Glomerular endothelial cell (primary cell): ENCODE results near the gene LZTS2. TPM values are rescaled to one million over a fixed set of nuclear protein-coding genes. Genes with fewer than 3 reads are reported as not detected.

Source experiments
- DNase-seq: peaks from one replicate; pipeline ENCODE4 v3.0.0-alpha.2; 2011; ENCODE audit warnings: low read depth, low spot score; ENCODE audit errors: extremely low read depth
- total RNA-seq: library from RNA; depleted of rRNA; stranded (reverse); fragments of >200 nt; gene quantifications from 2 replicates; pipeline ENCODE4 v1.2.3, GENCODE V29; 2015

Gene LZTS2
- total RNA-seq, 1 donor from 2014 or later: 109 TPM

DNA sequence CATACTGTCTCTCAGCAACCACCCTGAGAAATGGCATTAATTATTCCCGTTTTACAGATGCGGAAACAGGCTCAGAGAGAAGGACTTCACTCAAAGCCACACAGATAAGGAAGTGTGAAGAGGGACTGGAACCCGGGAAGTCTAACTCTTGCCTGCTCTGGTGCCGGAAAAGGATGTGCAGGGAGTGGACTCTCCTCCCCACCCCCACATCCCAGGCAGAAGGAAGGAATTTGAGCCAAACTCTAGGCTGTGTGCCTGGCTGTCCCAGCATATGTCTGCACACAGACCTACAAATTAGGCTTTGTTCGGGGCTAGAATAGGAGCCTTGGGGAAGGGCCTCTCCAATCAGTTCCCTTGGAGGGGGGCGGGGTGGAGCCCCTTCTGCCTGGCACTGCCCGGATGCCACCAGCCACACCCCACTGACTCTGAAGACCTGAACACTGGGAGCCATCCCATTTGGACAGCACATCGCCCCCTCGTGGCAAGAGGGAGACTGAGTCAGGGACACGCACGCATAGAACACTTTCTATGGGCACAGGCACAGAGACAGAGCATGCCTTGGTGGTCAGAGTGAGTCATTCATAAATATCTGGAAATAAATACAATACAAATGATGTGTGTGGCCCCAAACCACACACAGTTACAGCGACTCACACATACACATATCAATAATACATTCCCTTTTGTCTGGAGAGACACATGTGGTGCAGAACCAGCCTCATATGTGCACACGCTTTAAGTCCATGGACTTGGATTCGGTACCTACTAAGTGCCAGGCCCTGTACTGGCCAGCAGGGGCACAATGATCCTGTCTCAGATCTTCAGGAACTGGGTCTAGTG is 13.1 kb downstream of the LZTS2 start:
- DNase-seq: peak; percentile 84

GRCh38 chr10:101013365-101013825 is 13.8 kb downstream of the LZTS2 start:
- DNase-seq: no peak

DNA sequence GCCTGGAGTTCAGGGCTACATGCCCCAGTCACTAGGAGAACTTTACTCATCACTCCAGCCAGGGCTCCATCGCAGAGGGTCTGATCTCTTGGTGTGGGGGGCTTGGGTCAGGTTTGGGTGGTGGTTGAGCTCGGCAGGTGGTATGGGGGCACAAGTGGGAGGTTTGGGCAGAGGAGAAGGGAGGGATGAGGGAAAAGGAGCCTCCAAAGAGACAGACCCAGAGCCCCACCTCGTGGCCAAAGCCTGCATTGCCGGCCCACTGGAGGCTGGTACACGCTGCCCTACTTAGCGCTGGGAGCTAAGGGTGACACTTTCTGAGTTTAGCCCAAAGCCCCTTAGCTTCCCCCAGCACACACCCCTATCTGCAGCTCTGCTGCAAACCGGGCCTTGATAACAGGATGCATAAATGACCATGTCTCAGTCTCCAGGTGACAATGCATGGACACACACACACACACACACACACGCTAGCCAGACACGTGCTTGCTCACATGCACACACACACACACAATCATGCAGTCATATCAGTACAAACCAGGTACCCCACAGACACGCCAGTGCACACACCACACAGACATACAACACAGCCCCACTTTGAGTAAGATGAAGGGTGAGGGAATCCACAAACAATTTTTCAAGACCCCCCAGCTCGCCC is 14.7 kb downstream of the LZTS2 start:
- DNase-seq: no peak

DNA sequence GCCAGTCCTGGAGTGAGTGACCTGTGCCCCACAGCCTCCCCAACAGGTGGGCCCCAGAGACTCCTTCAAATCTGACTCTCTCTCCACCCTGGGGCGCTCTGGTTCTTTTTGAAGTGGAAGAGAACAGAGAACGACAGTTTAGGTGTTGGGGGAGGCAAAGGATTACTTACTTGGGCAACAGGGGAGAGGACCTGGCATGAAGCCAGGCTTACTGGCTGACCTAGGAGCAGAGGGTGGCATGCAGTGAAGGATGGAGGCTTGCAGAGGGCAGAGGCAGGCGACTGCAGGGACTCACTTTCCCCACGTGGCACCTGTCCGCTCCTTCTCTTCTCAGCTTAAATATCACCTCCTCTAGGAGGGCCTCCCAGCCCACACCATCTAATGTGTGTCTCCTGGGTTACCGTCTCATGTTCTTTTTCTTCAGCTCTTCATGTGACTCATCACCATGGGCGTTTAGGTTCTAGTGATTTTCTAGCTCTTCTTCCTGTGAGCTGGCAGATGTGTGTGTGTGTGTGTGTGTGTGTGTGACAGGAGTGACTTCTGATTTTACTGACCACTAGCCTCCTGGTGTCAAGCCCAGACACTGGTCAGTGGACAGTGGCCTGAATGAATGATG is 15.5 kb downstream of the LZTS2 start:
- DNase-seq: no peak

DNA sequence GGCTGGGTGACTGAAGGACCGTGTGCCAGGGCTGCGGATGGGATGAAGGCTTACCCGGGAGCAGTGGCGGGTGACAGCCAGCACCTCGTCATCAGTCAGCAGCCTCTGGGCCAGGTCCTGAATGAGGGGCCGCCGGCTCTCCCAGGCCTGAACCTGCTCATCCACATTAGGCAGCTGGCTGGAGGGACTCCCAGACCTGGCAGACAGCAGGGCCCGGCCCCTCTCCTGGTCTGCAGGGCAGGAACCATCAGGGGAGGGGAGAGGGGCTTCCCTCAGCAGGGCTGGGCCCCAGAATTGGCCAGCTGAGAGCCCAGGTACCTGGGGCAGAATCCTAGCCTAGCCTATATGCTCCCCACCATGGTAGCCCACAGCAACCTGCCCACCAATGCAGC is 16.0 kb downstream of the LZTS2 start:
- no peak for DNase-seq

DNA sequence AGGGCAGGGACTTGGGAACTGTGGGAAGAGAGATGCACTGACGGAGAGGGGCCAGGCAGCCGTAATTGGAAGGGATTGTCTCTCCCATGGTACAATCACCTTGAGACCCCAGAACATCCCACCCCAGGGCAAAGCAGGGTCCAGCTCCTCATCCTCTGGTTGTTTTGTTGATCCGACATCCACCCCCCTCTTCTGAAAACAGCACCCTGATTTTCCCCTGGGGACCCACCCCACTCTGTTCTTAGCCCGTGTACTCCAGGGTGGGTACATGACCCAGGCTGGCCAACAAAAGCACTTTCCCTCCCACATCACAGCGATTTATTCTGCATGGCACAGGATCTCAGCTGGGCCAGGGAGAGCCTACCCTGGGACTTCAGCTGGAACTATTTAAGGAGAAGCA is 17.2 kb downstream of the LZTS2 start:
- no peak for DNase-seq

DNA sequence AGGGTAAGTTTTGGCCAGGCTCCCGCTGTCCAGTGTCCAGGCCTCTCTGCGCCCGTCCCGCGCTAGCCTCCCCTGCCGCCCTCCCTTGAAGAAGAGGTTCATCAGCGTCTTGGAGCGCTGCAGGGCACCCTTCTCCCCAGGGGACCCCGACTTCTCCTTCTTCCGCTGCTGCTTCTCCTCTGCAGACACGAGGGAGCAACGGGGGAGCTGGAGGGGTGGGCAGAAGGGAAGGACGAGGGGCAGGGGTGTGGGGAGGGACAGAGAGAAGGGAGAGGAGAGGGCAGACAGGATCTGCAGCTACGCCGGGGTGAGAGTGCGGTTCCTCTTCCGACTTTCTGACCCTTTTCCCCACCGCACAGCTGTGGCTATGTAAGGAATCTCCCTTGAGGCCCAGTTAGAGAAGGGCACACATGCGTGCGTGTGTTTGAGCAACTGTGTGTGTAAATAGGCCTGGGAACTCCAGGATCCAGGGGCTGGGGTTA is 18.6 kb downstream of the LZTS2 start:
- DNase-seq: no peak

DNA sequence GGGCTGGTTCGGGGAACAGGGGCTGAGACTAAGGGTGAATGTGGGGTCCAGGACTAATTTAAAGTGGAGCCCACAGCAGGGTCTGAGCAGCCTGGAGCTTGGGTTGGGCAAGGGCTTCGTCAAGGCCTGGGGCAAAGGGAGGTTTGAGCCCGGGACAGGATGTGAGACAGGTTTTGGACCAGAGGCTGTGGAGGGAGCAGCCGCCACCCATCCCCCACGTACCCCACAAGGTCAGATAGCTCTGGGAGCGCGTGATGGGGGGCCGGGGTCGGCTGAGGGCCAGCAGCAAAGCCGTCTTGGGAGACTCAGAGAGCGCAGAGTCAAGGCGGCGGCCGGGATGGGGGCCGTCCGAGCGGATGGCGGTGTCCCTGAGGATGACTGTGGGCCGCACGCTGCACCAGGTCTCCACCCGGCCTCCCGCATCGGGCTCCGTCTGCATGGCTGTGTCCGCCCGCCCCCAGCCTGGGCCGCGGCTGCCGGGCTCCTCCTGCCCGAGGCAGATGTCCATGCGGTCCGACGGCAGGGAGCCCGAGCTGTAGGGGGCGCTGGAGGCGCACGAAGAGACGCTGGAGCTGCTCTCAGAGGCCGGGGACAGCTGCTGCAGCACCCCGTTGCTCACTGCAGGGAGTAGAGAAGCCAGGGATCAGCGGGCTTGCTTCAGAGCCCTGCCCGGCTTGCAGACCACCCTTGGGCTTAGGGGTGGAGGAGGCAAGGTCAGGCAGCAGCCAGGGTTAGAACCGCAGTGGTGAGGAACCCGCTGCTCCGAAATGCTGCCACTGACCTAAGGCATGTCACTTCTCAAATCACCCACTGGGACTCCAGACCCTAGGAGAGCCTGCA is 19.2 kb downstream of the LZTS2 start:
- DNase-seq: no peak

DNA sequence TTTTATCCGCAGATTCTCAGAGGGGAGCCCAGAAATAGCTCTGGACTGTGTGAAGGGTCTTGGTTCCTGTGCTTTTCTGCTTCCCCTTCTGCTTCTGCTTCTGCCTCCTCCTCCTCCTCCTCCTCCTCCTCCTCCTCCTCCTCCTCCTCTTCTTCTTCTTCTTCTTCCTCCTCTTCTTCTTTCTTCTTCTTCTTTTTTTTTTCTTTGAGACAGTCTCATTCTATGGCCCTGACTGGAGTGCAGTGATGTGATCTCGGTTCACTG is 19.8 kb downstream of the LZTS2 start:
- no peak for DNase-seq

DNA sequence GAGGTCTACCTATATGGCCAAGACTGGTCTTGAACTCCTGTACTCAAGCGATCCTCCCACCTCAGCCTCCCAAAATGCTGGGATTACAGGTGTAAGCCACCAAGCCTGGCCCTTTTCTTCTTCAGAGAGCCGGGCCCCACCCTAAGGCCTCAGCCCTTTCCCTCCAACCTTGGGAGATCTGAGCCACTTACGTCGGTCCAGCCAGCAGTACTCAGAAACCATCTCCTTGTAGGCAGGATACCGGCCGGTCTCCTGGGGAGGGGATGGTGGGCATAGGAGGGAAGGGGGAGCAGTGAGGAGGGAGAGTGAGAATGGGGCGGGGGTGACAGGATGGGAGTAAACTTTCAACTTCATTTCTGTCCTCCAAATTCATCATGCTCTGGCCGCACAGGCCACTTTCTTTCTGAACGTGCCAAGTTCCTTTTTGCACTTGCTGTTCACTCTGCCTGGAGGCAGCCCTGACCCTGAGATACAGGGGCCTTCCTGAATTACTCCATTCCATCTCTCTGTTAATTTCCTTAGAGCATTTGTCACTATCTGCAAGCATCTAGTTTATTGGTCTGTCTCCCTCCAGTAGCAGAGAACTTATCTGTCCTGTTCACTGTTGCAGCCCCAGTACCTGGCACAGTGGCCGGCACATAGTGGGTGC is 20.9 kb downstream of the LZTS2 start:
- no peak for DNase-seq

- no peak for DNase-seq
Observed at GRCh38 chr10:101021239-101021638, 21.6 kb downstream of the LZTS2 start.

- DNase-seq: no peak
Observed at GRCh38 chr10:101021692-101022251, 22.2 kb downstream of the LZTS2 start.

GRCh38 chr10:101022967-101023705 is 23.5 kb downstream of the LZTS2 start:
- no peak for DNase-seq

DNA sequence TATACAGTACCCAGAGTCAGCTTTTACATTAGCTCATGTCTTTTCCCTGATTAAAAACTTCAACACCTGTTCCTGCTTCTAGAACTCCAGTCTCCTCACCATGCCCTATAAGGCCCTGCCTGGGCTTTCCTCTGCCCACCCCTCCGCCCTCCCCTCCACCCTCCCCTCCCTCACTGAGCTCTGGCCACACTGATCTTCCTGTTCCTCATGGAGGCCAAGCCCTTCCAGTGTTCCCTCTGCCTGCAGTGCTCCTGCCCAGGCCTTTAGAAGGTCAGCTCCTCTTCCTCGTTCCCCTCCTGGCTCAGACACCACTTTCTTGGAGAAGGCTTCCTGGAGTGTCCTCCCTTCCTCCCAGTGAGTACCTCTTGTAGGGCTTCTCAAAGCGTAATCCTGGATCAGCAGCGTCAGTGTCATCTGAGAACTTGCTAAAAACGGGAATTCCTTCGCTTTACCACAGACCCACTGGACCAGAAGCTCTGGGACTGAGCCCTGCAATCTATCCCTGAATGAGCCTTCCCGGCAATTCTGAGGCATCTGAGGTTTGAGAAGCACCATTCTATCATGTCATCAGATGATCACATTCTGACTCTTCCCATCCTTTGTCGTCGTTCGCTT is 27.6 kb downstream of the LZTS2 start:
- no peak for DNase-seq

- no peak for DNase-seq
Observed at GRCh38 chr10:101028446-101029337, 29.1 kb downstream of the LZTS2 start.

- DNase-seq: no peak
Observed at GRCh38 chr10:101029520-101030295, 30.1 kb downstream of the LZTS2 start.

DNA sequence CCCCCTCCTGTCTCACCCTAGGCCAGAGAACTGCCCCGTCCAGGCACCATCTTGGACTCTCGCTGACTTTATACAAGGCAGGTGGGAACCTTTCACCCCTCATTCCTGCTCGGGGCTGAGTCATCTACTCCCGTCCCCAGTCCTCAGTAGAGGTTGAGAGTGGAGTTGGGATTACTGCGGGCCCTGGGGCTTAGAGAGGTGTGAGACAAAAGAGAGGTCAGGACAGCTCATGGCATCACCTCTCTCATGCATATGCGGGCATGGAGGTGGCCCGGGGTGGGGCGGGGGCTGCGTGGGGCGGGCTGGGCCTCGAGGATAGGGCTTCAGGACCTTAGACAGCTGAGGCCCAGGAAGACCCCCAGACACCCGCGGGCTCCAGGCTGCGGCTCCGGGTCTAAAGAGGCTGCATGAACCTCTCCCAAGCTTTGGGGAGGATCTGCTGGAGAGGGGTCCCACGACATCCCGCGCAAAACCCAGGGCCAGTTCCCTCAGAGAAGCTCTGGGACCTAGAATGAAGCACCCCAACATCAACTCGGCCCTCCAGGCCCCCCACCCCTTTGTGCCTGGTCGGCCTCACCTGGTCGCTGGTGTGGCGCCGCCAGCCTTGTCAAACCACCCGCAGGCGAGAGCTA is 31.0 kb downstream of the LZTS2 start:
- DNase-seq: no peak
